B cell (primary cell): ENCODE data around the gene INO80C.

ENCODE experiments used
- CTCF ChIP-seq: fragments of 200-600 bp; IDR thresholded peaks from one replicate; pipeline ENCODE4 v1.8.0; 2022; ENCODE audit warnings: antibody characterized with exemption, mild to moderate bottlenecking
- EZH2 ChIP-seq: IDR thresholded peaks from 2 replicates; pipeline ENCODE4 v1.6.1; 2012; ENCODE audit warnings: borderline replicate concordance, low read depth, mild to moderate bottlenecking, moderate library complexity, low read length; ENCODE audit not compliant: insufficient read depth, poor library complexity, severe bottlenecking

DNA sequence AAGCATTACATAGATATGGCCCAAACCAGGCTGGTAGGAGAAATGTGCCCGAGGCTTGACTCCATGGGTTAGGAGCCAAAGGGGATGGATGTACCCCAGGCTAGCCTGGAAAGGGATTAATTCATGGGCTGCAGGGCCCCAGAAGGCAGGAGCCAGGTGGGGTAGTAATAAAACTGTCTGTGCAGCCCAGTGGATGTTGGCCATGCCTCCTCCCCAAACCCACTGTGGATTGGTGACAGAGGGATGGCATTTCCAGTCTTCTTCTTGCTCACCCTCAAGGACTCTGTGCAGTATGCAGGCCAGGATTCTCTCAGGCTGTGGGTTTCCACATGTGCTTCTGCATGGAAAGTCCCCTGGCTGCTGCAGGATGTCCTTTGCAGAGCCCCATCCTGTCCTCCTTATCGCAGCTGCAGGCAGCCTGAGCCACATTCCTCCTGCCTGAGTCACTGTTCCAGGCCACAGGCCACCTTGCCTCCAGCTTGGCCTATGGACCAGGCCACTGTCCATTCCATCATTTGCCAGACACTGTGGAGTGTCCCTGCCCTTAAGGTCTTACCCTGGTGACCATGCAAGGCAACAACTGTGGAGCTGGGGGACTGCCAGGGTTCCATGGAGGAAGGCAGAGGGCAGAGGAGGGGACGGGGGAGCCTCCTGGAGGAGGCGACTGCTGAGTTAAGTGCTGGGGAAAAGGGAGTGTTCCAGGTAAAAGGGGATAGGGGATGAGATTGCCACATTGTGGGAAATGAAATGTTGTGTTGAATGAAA is 38.9 kb downstream of the INO80C start:
- TF ChIP-seq CTCF (no peak), EZH2 (no peak)
